ENCODE results near the gene YIF1B. TPM values are rescaled to one million over a fixed set of nuclear protein-coding genes. Genes with fewer than 3 reads are reported as not detected.
"Not testable (repeated sequence)": the region's sequence is repeated elsewhere in the genome, so short reads cannot be mapped to it uniquely, and the experiment has no call there.

Gene YIF1B, protein sequence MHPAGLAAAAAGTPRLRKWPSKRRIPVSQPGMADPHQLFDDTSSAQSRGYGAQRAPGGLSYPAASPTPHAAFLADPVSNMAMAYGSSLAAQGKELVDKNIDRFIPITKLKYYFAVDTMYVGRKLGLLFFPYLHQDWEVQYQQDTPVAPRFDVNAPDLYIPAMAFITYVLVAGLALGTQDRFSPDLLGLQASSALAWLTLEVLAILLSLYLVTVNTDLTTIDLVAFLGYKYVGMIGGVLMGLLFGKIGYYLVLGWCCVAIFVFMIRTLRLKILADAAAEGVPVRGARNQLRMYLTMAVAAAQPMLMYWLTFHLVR
- 25.1 TPM for total RNA-seq

DNA sequence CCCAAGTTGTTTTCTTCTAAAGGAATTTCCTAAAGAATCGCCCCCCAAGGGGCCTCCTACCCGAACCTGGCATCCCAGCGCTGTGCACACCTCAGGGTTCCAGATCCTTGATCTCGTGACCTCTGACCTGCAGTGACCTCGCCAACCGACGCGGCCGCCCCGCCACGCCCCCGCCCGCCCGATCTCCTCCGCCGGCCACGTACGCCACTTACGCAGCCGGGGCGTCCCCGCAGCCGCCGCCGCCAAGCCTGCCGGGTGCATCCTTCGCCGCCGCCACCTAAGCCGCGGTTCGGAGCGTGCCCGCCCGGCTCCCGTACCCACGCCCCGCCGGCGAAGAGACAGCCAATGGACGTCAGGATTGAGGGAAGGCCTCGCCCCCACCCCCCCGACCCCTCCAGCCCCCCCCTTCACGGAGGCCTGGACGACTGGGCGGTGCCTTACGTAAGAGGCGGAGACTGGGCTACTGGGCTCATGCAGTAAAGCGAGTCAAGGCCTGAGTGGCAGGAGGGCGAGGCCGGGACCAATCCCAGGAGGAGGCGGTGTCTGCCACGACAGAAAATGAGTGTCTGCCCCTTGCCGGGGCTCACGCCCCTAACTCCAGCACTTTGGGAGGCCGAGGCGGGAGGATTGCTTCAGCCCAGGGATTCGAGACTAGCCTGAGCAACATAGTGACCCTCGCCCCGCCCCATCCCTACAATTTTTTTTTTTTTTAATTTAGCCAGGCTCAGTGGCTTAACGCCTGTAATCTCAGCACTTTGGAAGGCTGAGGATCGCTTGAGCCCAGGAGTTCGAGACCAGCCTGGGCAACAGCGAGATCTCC is at the start of gene YIF1B:
Gene YIF1B (minus strand): TSS at position 291 of the 820 bp plus-strand sequence. CDS start 30 bp downstream, at position 261.
- intact Hi-C loops (cut with DNase I): no loop called here
- DNase-seq (ENCODE audit: low spot score): peak; percentile 96
- ATAC-seq: peak; percentile 97

DNA sequence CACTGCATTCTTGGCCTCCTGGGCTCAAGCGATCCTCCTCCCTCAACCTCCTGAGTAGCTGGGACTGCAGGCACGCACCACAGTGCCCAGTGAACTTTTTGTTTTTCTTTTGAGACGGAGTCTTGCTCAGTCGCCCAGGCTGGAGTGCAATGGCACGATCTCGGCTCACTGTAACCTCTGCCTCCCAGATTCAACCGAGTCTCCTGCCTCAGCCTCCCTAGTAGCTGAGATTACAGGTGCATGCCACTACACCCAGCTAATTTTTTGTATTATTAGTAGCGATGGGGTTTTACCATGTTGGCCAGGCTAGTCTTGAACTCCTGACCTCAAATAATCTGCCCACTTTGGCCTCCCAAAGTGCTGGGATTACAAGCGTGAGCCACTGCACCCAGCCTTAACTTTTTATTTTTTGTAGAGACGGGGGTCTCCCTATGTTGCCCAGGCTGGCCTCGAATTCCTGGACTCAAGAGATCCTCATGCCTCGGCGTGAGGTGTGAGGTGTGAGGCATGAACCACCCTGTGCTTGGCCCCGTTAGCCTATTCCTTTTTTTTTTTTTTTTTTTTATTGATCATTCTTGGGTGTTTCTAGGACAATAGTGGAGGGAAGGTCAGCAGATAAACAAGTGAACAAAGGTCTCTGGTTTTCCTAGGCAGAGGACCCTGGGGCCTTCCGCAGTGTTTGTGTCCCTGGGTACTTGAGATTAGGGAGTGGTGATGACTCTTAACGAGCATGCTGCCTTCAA is 47.4 kb upstream of the YIF1B start:
- DNase-seq (ENCODE audit: low spot score); ATAC-seq: not testable (repeated sequence)
- intact Hi-C loops (cut with DNase I): loop anchor here (10.0 kb wide), 1 partner anchor 918 kb away; no protein-coding TSS in a partner anchor

DNA sequence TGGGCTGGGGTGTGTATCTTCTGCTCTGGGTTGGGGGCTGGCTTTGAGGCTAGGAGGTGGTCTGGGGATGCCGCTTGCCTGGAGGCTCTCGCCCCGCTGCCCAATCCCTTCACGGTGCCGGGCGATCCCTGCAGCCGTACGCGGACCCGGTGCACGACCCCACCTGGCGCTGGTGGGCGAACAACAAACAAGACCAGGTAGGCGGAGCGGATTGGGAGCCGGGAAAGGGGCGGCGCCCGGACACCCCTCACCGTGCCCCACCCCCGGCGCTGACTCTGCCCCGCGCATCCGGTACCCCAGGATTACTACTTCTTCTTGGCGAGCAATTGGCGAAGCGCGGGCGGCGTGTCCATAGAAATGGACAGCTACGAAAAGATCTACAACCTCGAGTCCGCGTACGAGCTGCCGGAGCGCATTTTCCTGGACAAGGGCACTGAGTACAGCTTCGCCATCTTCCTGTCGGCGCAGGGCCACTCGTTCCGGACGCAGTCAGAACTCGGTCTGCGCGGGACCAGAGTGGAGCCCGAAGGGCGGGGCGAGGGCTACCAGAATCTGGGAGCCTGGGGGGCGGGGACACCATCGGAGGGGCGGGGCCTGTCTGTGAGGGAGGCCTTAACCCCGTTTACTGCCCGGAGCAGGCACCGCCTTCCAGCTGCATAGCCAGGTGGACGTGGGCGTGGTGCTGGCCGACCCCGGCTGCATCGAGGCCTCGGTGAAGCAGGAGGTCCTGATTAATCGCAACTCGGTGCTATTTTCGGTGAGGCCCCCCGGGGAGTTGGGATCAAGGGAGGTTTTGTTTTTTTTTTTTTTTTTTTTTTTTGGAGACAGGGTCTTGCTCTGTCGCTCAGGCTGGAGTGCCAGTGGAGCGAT is 46.6 kb upstream of the YIF1B start:
- intact Hi-C loops (cut with DNase I): loop anchor here (10.0 kb wide), 1 partner anchor 918 kb away; no protein-coding TSS in a partner anchor
- ATAC-seq (peak; percentile 73), DNase-seq (ENCODE audit: low spot score) (peak; percentile 85)

DNA sequence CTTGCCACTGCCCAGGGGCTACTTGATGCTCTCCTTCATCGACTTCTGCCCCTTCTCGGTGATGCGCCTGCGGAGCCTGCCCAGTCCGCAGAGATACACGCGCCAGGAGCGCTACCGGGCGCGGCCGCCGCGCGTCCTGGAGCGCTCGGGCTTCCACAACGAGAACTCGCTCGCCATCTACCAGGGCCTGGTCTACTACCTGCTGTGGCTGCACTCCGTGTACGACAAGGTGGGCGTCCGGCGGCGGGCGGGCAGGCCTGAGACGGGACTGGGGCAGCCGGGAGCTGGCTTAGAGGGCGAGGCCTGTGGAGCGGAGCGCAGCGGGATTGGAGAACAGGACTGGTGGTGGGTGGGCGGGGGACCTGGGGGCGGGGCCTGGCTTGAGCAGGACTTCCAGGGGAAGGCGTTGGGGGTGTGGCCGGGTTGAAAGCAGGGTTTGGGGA is 45.9 kb upstream of the YIF1B start:
- DNase-seq (ENCODE audit: low spot score) (peak; percentile 74), ATAC-seq (peak; percentile 86)
- intact Hi-C loops (cut with DNase I): loop anchor here (10.0 kb wide), 1 partner anchor 917 kb away; no protein-coding TSS in a partner anchor

DNA sequence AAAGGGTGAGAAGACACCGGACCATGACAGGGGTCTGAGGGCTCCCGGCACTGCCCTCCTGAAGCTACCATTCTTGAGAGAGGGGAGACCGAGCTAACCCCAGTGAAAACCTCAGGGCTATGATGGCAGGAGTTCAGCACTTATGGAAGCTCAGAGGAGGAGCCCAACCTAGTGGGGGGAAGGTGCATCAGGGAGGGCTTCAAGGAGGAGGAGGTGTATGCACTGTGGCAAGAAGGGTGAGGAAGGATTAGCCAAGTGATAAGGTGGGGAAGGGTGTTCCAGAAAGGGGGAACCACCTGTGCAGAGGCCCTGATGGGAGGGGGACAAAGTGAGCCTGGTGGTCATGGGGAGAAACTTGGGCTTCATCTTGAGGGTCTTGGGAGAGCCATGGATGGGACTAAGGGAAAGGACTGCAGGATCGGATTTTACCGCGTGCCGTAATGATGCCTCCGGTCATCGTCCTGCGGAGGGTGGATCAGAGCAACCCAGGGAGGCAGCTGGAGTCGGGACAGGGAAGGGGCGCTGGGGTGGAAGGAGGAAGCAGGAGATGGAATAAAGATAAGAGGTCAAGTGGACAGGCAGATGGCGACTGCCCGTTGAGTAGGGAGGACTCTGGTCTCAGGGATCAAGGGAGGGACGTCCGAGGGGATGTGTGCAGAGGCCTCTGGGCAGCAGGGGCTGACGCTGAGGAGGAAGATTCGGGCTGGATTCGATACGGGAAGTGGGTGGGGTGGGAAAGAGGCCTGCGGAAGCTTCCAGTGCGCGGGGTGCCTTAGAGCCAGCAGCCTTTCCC is 45.3 kb upstream of the YIF1B start:
- intact Hi-C loops (cut with DNase I): loop anchor here (10.0 kb wide), 1 partner anchor 916 kb away; no protein-coding TSS in a partner anchor
- DNase-seq (ENCODE audit: low spot score) (no peak), ATAC-seq (no peak)

DNA sequence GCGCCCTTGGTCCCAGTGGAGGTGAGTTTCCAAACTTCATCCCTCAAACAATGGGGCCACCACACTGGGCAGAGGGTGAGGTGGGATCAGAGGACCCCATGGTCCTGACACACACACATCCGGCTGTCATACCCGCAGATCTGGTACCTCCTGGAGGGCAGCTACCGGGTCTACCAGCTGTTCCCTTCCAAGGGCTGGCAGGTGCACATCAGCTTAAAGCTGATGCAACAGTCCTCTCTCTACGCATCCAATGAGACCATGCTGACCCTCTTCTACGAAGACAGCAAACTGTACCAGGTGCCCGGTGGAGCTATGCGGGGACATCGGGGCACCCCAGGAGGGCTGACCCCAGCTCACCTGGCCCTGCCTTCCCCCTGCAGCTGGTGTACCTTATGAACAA is 44.6 kb upstream of the YIF1B start:
- intact Hi-C loops (cut with DNase I): loop anchor here (10.0 kb wide), 1 partner anchor 916 kb away; no protein-coding TSS in a partner anchor
- ATAC-seq (no peak), DNase-seq (ENCODE audit: low spot score) (no peak)

DNA sequence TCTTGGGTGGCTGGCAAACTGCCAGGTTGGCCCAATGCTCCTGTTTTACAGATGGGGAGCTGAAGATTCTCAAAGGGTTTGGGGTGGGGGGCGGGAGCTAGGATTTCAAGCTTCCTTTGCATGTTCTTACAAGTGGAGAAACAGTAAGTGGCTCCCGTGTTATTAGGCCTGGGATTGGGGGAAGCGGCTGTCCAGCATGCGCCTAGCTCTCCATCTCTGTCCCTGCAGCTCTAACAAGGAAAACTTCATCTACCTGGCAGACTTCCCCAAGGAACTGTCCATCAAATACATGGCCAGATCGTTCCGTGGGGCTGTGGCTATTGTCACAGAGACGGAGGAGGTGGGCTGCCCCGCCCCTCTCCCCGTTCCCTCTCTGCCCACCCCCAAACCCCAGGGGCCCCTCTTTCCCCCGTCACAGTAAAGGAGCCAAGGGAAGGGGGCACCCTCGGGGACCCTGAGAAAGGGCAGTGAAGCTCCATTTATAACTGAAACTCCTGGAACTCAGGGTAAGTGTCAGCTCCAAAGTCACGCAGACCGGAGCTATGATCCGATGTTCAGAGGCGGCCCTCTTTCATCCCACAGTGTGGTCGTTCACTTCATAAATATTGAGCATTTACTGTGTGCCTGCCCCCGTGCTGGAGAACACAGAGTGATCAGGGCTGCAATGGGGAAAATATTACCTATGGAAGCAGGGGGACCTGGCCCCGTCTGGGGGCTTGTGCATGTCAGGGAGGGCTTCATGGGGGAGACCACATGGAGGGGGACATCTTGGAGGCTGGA is 43.7 kb upstream of the YIF1B start:
- DNase-seq (ENCODE audit: low spot score): no peak
- ATAC-seq: no peak
- intact Hi-C loops (cut with DNase I): loop anchor here (10.0 kb wide), 1 partner anchor 915 kb away; no protein-coding TSS in a partner anchor

DNA sequence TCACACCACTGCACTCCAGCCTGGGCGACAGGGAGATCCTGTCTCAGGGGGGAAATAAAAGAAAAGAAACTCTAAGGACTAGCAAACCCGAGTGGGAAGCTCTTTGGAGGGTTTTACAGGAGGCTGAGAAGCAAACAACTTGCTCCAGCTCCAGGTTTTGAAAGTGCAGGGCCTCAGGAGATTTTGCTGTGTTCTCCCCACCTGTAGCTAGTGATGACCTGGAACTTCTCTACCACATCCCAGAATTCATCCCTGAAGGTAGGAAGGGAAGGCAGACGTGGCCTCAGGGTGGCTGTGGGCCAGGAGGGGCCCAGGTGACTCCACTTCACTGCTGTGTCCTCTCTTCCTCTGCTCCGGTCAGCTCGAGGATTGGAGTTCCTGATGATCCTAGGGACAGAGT is 42.3 kb upstream of the YIF1B start:
- ATAC-seq (no peak), DNase-seq (ENCODE audit: low spot score) (no peak)
- intact Hi-C loops (cut with DNase I): no loop called here

DNA sequence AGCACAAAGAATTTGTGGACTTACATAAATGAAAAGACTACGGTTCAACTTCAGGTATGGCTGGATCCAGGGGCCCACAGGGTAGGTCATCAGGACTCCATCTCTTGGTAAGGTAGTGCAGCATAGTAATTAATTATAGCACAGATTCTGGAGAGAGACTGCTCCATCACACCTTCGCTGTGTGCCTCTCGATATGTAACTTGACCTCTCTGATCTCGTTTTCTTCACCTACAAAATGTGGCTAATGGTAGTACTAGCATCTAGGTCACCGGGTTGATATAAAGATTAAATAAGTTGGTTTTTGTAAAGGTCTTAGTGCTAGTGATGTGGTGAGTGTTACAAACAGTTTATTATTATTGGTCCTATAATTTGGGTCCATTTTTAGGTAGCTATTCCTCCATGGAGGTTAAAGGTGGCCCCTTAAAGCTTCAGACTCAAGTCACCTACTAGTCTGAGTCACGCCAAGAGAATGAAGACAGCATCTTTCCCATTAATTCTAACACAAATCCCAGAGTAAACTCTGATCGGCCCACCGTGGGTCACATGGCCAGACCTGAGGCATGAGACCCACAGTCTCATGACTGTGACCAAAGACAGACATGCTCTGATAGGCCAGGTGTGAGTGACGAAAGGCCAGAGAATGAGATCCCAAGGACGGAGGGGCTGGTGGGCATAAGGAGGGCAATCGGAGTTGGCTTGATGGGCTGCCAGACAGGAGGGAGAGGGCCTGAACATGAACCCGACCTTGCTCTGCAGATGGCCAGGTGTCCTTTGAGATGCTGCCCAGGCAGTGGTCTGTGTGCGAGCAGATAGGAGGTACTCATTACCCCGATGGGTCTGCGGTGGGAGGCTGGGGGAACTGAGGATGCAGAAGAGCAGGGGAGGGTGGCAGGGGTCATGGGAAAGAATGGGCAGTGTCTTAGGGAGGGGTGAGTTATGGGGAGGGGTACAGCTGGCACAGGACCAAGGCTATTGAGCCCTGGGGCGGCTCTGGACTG is 40.3 kb upstream of the YIF1B start:
- ATAC-seq (no peak), DNase-seq (ENCODE audit: low spot score) (no peak)
- intact Hi-C loops (cut with DNase I): no loop called here

DNA sequence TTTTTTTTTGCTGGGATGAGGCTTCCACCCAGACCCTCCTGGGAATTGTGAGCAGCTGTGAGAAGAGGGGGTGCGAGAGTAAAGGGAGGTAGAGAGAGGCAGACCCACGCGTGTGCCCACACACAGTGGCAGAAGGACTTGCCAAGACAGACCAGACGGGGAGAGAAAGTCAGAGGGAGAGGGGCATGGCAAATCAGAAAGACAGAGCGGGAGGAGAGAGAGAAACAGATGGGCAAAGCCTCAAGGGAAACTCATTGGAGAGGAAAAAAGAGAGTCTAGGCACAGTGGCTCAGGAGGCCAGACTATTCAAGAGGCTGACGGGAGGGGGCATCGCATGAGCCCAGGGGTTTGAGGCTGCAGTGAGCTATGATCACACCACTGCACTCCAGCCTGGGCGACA is 36.9 kb upstream of the YIF1B start:
- intact Hi-C loops (cut with DNase I): no loop called here
- DNase-seq (ENCODE audit: low spot score) (no peak), ATAC-seq (no peak)

DNA sequence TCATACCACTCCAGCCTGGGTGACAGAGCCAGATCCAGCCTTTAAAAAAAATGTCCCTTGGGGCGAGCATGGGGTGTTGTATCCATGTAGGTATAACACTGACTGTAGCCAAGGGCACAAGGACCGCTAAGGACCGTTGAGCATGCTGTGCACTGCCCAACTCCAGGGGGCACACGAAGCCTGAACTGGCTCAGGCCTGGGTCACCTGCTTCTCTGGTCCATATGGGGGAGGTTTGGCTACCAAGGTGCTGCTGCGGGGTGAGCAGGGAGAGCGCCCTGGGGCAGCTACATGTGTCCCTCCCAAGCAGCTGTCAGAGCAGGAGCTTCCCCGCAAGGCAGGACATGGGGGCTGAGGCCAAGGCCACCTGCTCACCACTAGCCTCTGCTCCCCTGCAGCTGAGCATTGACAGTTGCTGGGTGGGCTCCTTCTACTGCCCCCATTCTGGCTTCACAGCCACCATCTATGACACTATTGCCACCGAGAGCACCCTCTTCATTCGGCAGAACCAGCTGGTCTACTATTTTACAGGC is 36.2 kb upstream of the YIF1B start:
- ATAC-seq (peak; percentile 10), DNase-seq (ENCODE audit: low spot score) (no peak)
- intact Hi-C loops (cut with DNase I): no loop called here

DNA sequence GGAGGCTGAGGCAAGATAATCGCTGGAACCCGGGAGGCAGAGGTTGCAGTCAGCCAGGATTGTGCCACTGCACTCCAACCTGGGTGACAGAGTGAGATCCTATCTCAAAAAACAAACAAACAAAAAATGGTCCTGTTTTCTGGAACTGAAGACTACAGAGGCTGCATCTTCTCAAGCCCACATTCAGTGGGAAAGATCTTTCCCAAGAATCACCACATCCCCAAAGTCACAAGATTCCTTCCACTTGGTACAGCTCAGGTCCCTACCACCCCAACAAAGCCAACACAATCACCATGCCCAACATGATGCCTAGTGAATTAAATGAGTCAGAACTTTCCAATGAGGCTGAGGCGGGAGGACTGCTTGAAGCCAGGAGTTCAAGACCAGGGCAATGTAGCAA is 35.1 kb upstream of the YIF1B start:
- intact Hi-C loops (cut with DNase I): no loop called here
- DNase-seq (ENCODE audit: low spot score): no peak
- ATAC-seq: no peak

DNA sequence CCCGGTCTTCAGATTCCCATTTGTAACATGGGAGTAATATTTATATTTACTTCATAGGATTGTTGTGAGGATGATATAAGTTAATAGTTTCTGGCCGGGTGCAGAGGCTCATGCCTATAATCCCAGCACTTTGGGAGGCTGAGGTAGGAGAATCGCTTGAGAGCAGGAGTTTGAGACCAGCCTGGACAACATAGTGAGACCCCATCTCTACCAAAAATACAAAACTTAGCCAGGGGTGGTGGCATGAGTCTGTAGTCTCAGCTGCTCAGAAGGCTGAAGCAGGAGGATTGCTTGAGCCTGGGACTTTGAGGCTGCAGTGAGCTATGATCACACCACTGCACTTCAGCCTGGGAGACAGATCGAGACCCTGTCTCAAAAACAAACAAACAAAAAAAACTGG is 31.1 kb upstream of the YIF1B start:
- ATAC-seq: no peak

DNA sequence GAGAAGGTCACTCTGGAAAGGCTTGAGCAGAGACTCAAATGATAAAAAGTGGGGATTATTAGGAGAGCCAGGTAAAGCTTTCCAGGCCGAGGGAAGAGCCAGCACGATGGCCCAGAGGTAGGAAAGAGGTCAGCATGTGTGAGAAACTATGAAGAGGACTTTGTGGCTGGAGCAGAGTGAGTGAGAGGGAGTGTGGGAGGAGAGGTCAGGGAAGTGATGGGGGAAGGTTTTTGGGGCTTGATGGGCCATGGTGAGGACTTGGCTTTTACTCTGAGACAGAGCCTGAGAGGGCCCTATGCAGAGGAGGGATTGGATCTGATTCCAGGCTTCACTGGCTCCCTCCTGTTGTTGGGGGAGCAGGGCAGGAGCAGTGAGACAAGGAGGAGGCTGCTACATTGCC is 25.2 kb upstream of the YIF1B start:
- no peak for DNase-seq (ENCODE audit: low spot score)
- no peak for ATAC-seq
- intact Hi-C loops (cut with DNase I): no loop called here

More for the DNA sequence above, 31.1 kb upstream of the YIF1B start:
- DNase-seq (ENCODE audit: low spot score): no peak
- intact Hi-C loops (cut with DNase I): no loop called here

DNA sequence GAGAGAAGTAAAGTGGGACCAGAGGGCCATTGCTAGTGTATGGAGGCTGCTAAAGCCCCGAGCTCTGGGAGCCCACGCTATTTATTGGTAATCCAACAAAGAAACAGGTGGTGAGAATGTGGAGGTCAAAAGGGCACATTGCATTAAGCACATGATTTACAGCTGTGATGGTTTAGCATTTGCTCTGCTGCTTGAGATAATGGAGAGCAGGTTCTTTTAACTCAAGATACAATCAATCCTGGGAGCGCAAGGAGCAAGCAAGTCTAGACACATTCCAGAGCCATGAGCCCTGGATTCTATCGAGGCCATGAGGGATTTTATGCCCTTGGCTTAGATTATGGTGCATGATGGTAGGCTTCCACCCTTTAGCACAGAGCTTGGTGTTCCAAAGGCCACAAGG is 23.3 kb upstream of the YIF1B start:
- DNase-seq (ENCODE audit: low spot score); ATAC-seq; intact Hi-C loops (cut with DNase I): not testable (repeated sequence)

DNA sequence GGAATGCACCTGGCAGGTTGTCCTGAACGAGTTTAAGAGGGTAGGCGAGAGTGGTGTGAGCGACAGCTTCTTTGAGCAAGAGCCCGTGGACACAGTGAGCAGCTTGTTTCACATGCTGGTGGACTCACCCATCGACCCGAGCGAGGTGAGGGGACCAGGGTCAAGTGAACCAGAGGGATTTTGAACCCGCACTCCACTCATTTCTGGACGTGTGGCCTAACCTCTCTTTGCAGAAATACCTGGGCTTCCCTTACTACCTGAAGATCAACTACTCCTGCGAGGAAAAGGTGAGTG is 21.6 kb upstream of the YIF1B start:
- no peak for ATAC-seq
- intact Hi-C loops (cut with DNase I): no loop called here

More for the DNA sequence above, 21.6 kb upstream of the YIF1B start:
- DNase-seq (ENCODE audit: low spot score): no peak
